HepG2 (cell line): Measurements from ENCODE around the gene CTDNEP1. TPM values are rescaled to one million over a fixed set of nuclear protein-coding genes. Genes with fewer than 3 reads are reported as not detected.

Source experiments
- MED1 ChIP-seq: sonication (generic); formaldehyde crosslinking; IDR thresholded peaks from 2 replicates; pipeline ENCODE4 v1.4.0; 2020; ENCODE audit warnings: missing genetic modification reagents
- PHF21A ChIP-seq: sonication (generic); formaldehyde crosslinking; IDR thresholded peaks from 2 replicates; pipeline ENCODE4 v1.5.0; 2020; ENCODE audit warnings: mild to moderate bottlenecking, missing genetic modification reagents
- SP4 ChIP-seq: sonication (generic); formaldehyde crosslinking; IDR thresholded peaks from 2 replicates; pipeline ENCODE4 v1.8.1; 2023; ENCODE audit warnings: mild to moderate bottlenecking, missing genetic modification reagents
- TEAD2 ChIP-seq: sonication (generic); formaldehyde crosslinking; IDR thresholded peaks from 2 replicates; pipeline ENCODE4 v1.9.0; 2021; ENCODE audit warnings: missing genetic modification reagents
- THRA ChIP-seq: sonication (generic); formaldehyde crosslinking; IDR thresholded peaks from 2 replicates; pipeline ENCODE4 v1.4.0; 2020; ENCODE audit warnings: missing genetic modification reagents, borderline replicate concordance
- ZFP82 ChIP-seq: sonication (generic); formaldehyde crosslinking; IDR thresholded peaks from 2 replicates; pipeline ENCODE4 v1.5.1; 2020; ENCODE audit warnings: mild to moderate bottlenecking, missing genetic modification reagents, borderline replicate concordance
- ZMAT5 ChIP-seq: sonication (generic); formaldehyde crosslinking; IDR thresholded peaks from 2 replicates; pipeline ENCODE4 v1.5.0; 2020; ENCODE audit warnings: mild to moderate bottlenecking, low read depth, missing genetic modification reagents, borderline replicate concordance
- ZNF34 ChIP-seq: sonication (generic); formaldehyde crosslinking; IDR thresholded peaks from 2 replicates; pipeline ENCODE4 v1.4.0; 2020; ENCODE audit warnings: mild to moderate bottlenecking, missing genetic modification reagents, borderline replicate concordance
- ZNF562 ChIP-seq: sonication (generic); formaldehyde crosslinking; IDR thresholded peaks from 2 replicates; pipeline ENCODE4 v1.8.0; 2022; ENCODE audit warnings: missing genetic modification reagents, borderline replicate concordance
- ZNF563 ChIP-seq: sonication (generic); formaldehyde crosslinking; IDR thresholded peaks from 2 replicates; pipeline ENCODE4 v1.8.0; 2022; ENCODE audit warnings: mild to moderate bottlenecking, moderate library complexity, missing genetic modification reagents
- ZNF687 ChIP-seq: sonication (generic); formaldehyde crosslinking; IDR thresholded peaks from 2 replicates; pipeline ENCODE4 v1.5.1; 2020; ENCODE audit warnings: mild to moderate bottlenecking, missing genetic modification reagents, moderate library complexity
- ZNF784 ChIP-seq: sonication (generic); formaldehyde crosslinking; IDR thresholded peaks from 2 replicates; pipeline ENCODE4 v1.5.1; 2020; ENCODE audit warnings: missing genetic modification reagents, mild to moderate bottlenecking, borderline replicate concordance
- polyA plus RNA-seq, 8 experiments: library from polyadenylated mRNA; depleted of rRNA in 3 of 8; stranded (reverse) in 7 of 8; unstranded in 1 of 8; fragments of >200 nt; fragmentation: Illumina TruSeq in 4 of 8; extraction: Trizol in 4 of 8; gene quantifications; 2 replicates each; pipeline versions ENCODE4 v1.2.1 to v1.2.3, GENCODE V29; 2011 to 2016; ENCODE audit warnings: low read depth in 4 of 8, missing spikeins in 1 of 8, mixed read lengths in 1 of 8; ENCODE audit not compliant: insufficient read depth in 1 of 8
- total RNA-seq, 5 experiments: library from RNA; depleted of rRNA; stranded (reverse); fragments of >200 nt; fragmentation: Illumina TruSeq; extraction: Trizol; gene quantifications; 2 replicates each; pipeline ENCODE4 v1.2.3, GENCODE V29; 2016; ENCODE audit warnings: low read depth in 1 of 5
- TF ChIP-seq, protein P1 (sequence below): fragments of 450-650 bp; IDR thresholded peaks from 2 replicates; pipeline ENCODE4 v1.6.1; 2017; ENCODE audit warnings: mild to moderate bottlenecking
- TF ChIP-seq, protein P2 (sequence below): fragments of 450-650 bp; IDR thresholded peaks from 2 replicates; pipeline ENCODE4 v1.6.1; 2016
- TF ChIP-seq, protein P3 (sequence below): sonication (generic); formaldehyde crosslinking; IDR thresholded peaks from 2 replicates; pipeline ENCODE4 v1.4.0; 2020; ENCODE audit warnings: missing genetic modification reagents, low read depth, mild to moderate bottlenecking, borderline replicate concordance

CTDNEP1 gene
- total and polyA plus RNA-seq, 2 of the 13 experiments (the other 11 are each of a cell fraction or from before 2014, with no cell fraction given) = 19.8 to 118 TPM

- TF ChIP-seq, protein P1, sequence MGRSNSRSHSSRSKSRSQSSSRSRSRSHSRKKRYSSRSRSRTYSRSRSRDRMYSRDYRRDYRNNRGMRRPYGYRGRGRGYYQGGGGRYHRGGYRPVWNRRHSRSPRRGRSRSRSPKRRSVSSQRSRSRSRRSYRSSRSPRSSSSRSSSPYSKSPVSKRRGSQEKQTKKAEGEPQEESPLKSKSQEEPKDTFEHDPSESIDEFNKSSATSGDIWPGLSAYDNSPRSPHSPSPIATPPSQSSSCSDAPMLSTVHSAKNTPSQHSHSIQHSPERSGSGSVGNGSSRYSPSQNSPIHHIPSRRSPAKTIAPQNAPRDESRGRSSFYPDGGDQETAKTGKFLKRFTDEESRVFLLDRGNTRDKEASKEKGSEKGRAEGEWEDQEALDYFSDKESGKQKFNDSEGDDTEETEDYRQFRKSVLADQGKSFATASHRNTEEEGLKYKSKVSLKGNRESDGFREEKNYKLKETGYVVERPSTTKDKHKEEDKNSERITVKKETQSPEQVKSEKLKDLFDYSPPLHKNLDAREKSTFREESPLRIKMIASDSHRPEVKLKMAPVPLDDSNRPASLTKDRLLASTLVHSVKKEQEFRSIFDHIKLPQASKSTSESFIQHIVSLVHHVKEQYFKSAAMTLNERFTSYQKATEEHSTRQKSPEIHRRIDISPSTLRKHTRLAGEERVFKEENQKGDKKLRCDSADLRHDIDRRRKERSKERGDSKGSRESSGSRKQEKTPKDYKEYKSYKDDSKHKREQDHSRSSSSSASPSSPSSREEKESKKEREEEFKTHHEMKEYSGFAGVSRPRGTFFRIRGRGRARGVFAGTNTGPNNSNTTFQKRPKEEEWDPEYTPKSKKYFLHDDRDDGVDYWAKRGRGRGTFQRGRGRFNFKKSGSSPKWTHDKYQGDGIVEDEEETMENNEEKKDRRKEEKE = no peak
- no peak for TF ChIP-seq ZNF562
- no peak for TF ChIP-seq PHF21A (CRISPR knock-in tag)
- TF ChIP-seq, protein P2, sequence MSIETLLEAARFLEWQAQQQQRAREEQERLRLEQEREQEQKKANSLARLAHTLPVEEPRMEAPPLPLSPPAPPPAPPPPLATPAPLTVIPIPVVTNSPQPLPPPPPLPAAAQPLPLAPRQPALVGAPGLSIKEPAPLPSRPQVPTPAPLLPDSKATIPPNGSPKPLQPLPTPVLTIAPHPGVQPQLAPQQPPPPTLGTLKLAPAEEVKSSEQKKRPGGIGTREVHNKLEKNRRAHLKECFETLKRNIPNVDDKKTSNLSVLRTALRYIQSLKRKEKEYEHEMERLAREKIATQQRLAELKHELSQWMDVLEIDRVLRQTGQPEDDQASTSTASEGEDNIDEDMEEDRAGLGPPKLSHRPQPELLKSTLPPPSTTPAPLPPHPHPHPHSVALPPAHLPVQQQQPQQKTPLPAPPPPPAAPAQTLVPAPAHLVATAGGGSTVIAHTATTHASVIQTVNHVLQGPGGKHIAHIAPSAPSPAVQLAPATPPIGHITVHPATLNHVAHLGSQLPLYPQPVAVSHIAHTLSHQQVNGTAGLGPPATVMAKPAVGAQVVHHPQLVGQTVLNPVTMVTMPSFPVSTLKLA = peak; percentile 33; the same call in 1 of the 2 replicates
- TF ChIP-seq ZMAT5 = no peak
- TF ChIP-seq ZNF784 (CRISPR knock-in tag) = no peak; the same call in 1 of the 2 replicates
- no peak for TF ChIP-seq THRA (CRISPR knock-in tag)
- no peak for TF ChIP-seq TEAD2
- peak; percentile 70 for TF ChIP-seq ZNF687 (CRISPR knock-in tag)
- TF ChIP-seq ZNF563 (CRISPR knock-in tag) = 0 out of 2 replicates have a peak, but pooled peaks have one; percentile 27
- TF ChIP-seq SP4 (CRISPR knock-in tag) = peak; percentile 96
- TF ChIP-seq ZNF34 (CRISPR knock-in tag) = peak; percentile 84; the same call in 1 of the 2 replicates
- TF ChIP-seq ZFP82 (CRISPR knock-in tag) = no peak
- TF ChIP-seq MED1 = peak; percentile 27; the same call in 1 of the 2 replicates
- TF ChIP-seq, protein P3, sequence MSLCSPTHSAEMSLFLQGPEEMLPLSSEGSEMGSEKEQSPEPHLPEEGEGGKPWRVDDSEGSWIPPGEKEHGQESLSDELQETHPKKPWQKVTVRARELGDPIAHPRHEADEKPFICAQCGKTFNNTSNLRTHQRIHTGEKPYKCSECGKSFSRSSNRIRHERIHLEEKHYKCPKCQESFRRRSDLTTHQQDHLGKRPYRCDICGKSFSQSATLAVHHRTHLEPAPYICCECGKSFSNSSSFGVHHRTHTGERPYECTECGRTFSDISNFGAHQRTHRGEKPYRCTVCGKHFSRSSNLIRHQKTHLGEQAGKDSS (CRISPR knock-in tag) = no peak
Observed at GRCh38 chr17:7214300-7215135, 37.0 kb downstream of the CTDNEP1 start (continued).
